Esophagus squamous epithelium (tissue), 4 donors: ENCODE measurements around the gene CROCC2.

Experiments
- POLR2A ChIP-seq, 4 donors: fragments of 450-650 bp; IDR thresholded peaks; one replicate each; pipeline ENCODE4 v1.6.1; 2017; ENCODE audit warnings: antibody characterized with exemption in 4 of 4, mild to moderate bottlenecking in 4 of 4, moderate library complexity in 3 of 4
- TF ChIP-seq, protein P1 (sequence below), 6 experiments: fragments of 450-650 bp in 4 of 6; fragments of 200-600 bp in 2 of 6; sonication (generic) in 2 of 6; IDR thresholded peaks; one replicate each; pipeline ENCODE4 v1.5.1; 2016 to 2019; ENCODE audit warnings: antibody characterized with exemption in 6 of 6, mild to moderate bottlenecking in 4 of 6, moderate library complexity in 4 of 6

DNA sequence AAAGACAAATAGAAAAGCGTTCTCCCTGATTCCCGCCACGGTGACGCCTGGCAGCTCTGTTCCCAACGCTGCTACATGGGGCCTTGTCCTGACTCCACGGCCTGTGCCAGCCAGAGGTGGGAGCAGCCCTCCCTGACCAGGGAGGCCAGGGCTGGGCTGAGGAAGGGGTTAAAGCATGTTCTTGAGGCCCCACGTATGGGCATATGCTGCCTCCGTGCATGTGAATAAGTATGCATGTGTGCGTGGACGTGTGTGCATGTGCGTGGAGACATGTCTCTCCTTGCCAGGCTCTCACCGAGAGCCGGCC, 90.7 kb downstream of the CROCC2 start:
- TF ChIP-seq, protein P1, sequence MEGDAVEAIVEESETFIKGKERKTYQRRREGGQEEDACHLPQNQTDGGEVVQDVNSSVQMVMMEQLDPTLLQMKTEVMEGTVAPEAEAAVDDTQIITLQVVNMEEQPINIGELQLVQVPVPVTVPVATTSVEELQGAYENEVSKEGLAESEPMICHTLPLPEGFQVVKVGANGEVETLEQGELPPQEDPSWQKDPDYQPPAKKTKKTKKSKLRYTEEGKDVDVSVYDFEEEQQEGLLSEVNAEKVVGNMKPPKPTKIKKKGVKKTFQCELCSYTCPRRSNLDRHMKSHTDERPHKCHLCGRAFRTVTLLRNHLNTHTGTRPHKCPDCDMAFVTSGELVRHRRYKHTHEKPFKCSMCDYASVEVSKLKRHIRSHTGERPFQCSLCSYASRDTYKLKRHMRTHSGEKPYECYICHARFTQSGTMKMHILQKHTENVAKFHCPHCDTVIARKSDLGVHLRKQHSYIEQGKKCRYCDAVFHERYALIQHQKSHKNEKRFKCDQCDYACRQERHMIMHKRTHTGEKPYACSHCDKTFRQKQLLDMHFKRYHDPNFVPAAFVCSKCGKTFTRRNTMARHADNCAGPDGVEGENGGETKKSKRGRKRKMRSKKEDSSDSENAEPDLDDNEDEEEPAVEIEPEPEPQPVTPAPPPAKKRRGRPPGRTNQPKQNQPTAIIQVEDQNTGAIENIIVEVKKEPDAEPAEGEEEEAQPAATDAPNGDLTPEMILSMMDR (IDR thresholded peaks at IDR 0.05), result no peak
- no peak for TF ChIP-seq POLR2A (IDR thresholded peaks at IDR 0.05)
